Measurements from ENCODE around the gene STYX. TPM values are rescaled to one million over a fixed set of nuclear protein-coding genes. Genes with fewer than 3 reads are reported as not detected.
A peak's percentile ranks its signal among the peaks of the same experiment; 100 is the strongest.

Gene STYX, protein sequence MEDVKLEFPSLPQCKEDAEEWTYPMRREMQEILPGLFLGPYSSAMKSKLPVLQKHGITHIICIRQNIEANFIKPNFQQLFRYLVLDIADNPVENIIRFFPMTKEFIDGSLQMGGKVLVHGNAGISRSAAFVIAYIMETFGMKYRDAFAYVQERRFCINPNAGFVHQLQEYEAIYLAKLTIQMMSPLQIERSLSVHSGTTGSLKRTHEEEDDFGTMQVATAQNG
- total RNA-seq = 25.2 TPM

- Histone ChIP-seq H3K27me3 (ENCODE audit: insufficient read depth, low read length) (no peaks in the 10 kb centered on the region), H3K4me3 (ENCODE audit: low read length) (peak within 1 kb of the TSS; percentile 89), H3K9me3 (ENCODE audit: low read depth, low read length) (no peaks in the 10 kb centered on the region), H3K4me1 (ENCODE audit: insufficient read depth, low read length) (peaks cover 23% of the 10 kb centered on the region)
Measured at GRCh38 chr14:52729925-52730708, at the start of gene STYX. Gene STYX (plus strand): TSS chr14:52730166. CDS start chr14:52730475, 309 bp downstream.

- Histone ChIP-seq H3K27me3 (ENCODE audit: insufficient read depth, low read length) (no peaks in the 10 kb centered on the region), H3K9me3 (ENCODE audit: low read depth, low read length) (no peaks in the 10 kb centered on the region), H3K4me1 (ENCODE audit: insufficient read depth, low read length) (peaks cover 4% of the 10 kb centered on the region), H3K4me3 (ENCODE audit: low read length) (no peak overlapping the region)
Measured at GRCh38 chr14:52683985-52684520, 45.9 kb upstream of the STYX start.

GRCh38 chr14:52686176-52686575 lies 43.8 kb upstream of the STYX start:
- Histone ChIP-seq H3K4me3 (ENCODE audit: low read length) (no peak overlapping the region), H3K9me3 (ENCODE audit: low read depth, low read length) (no peaks in the 10 kb centered on the region), H3K4me1 (ENCODE audit: insufficient read depth, low read length) (peaks cover 4% of the 10 kb centered on the region)

DNA sequence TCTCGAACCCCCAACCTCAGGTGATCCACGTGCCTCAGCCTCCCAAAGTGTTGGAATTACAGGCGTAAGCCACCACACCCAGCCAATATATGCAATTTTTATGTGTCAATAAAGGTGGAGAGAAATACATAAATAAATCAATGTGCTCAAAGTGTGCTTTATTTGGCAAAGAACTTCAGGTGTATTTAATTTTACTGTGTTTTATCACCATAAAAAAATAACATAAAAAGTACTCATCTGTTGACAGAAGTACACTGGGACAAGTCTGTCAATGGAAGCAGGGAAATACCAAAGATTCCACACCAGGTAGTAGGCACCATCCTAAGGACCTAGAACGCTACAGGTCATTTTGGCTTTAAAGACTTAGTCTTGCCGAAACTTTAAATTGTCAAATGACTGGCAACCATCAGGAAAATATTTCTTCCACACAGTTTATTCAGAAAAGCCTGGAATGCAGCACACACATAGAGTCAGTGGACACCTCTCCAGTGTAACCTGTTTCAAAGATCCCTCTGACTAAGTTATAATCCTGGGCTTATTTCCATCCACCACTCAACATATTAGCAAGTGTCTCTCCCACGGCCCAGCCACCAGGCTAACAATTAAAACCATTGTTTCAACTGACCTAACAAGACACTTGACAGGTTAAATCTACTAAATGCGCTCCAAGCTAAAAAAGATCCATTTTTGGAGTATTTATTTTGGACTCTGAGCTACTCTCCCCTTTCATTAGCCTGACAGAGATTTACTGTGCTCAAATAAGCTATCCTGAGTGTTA lies 38.8 kb upstream of the STYX start:
- Histone ChIP-seq H3K4me1 (ENCODE audit: insufficient read depth, low read length) (peaks cover 27% of the 10 kb centered on the region), H3K27me3 (ENCODE audit: insufficient read depth, low read length) (no peaks in the 10 kb centered on the region), H3K4me3 (ENCODE audit: low read length) (no peak overlapping the region), H3K9me3 (ENCODE audit: low read depth, low read length) (no peaks in the 10 kb centered on the region)

More at GRCh38 chr14:52686176-52686575, 43.8 kb upstream of the STYX start:
- no peaks in the 10 kb centered on the region for H3K27me3 ChIP-seq (ENCODE audit: insufficient read depth, low read length)

GRCh38 chr14:52692248-52692962 lies 37.6 kb upstream of the STYX start:
- H3K4me1 ChIP-seq (ENCODE audit: insufficient read depth, low read length) = peaks cover 39% of the 10 kb centered on the region
- H3K4me3 ChIP-seq (ENCODE audit: low read length) = no peak overlapping the region
- H3K9me3 ChIP-seq (ENCODE audit: low read depth, low read length) = no peaks in the 10 kb centered on the region
- H3K27me3 ChIP-seq (ENCODE audit: insufficient read depth, low read length) = no peaks in the 10 kb centered on the region

DNA sequence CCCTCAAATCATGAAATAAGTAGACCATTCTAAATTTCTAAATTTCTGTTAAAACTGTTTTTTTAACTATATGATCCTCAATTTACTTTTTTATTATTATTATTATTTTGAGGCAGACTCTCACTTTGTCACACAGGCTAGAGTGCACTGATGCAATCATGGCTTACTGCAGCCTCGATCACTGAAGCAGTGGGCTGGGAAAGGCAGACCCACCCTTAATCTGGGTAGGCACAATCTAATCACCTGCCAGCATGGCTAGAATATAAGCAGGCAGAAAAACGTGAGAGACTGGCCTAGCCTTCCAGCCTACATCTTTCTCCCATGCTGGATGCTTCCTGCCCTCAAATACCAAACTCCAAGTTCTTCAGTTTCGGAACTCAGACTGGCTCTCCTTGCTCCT lies 36.9 kb upstream of the STYX start:
- H3K27me3 ChIP-seq (ENCODE audit: insufficient read depth, low read length) = no peaks in the 10 kb centered on the region
- H3K4me3 ChIP-seq (ENCODE audit: low read length) = no peak overlapping the region
- H3K4me1 ChIP-seq (ENCODE audit: insufficient read depth, low read length) = peaks cover 41% of the 10 kb centered on the region
- H3K9me3 ChIP-seq (ENCODE audit: low read depth, low read length) = no peaks in the 10 kb centered on the region

DNA sequence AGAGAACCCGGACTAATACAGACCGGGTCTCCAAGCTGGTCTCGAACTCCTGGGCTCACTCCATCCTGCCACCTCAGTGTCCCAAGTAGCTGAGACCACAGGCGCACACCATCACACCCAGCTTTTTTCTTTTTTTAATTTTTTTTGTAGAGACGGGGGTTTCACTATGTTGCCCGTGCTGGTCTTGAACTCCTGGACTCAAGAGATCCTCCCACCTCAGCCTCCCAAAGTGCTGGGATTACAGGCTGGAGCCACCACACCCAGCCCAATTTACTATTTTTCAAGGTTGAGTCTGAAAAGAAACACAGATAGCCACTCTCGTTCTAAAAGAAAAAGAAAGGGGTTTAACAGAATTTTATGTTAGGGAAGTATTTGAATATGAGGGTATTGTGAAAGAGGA lies 36.4 kb upstream of the STYX start:
- no peaks in the 10 kb centered on the region for H3K27me3 ChIP-seq (ENCODE audit: insufficient read depth, low read length)
- H3K4me3 ChIP-seq (ENCODE audit: low read length) = no peak overlapping the region
- H3K9me3 ChIP-seq (ENCODE audit: low read depth, low read length) = no peaks in the 10 kb centered on the region
- peaks cover 41% of the 10 kb centered on the region for H3K4me1 ChIP-seq (ENCODE audit: insufficient read depth, low read length)

GRCh38 chr14:52694761-52695480 lies 35.0 kb upstream of the STYX start:
- Histone ChIP-seq H3K4me1 (ENCODE audit: insufficient read depth, low read length) (peaks cover 41% of the 10 kb centered on the region), H3K4me3 (ENCODE audit: low read length) (peak overlapping the region; percentile 77), H3K9me3 (ENCODE audit: low read depth, low read length) (no peaks in the 10 kb centered on the region), H3K27me3 (ENCODE audit: insufficient read depth, low read length) (no peaks in the 10 kb centered on the region)

GRCh38 chr14:52695481-52696091 lies 34.4 kb upstream of the STYX start, which contains the start of gene ERO1A:
Gene ERO1A (minus strand): TSS chr14:52695558. CDS start chr14:52695481, 77 bp downstream.
- peaks cover 41% of the 10 kb centered on the region for H3K4me1 ChIP-seq (ENCODE audit: insufficient read depth, low read length)
- no peaks in the 10 kb centered on the region for H3K27me3 ChIP-seq (ENCODE audit: insufficient read depth, low read length)
- no peaks in the 10 kb centered on the region for H3K9me3 ChIP-seq (ENCODE audit: low read depth, low read length)
- peak within 1 kb of the TSS; percentile 77 for H3K4me3 ChIP-seq (ENCODE audit: low read length)

GRCh38 chr14:52700701-52701172 lies 29.2 kb upstream of the STYX start:
- Histone ChIP-seq H3K4me1 (ENCODE audit: insufficient read depth, low read length) (peaks cover 24% of the 10 kb centered on the region), H3K27me3 (ENCODE audit: insufficient read depth, low read length) (no peaks in the 10 kb centered on the region), H3K4me3 (ENCODE audit: low read length) (no peak overlapping the region), H3K9me3 (ENCODE audit: low read depth, low read length) (no peaks in the 10 kb centered on the region)

GRCh38 chr14:52701223-52701622 lies 28.7 kb upstream of the STYX start:
- H3K27me3 ChIP-seq (ENCODE audit: insufficient read depth, low read length) = no peaks in the 10 kb centered on the region
- no peak overlapping the region for H3K4me3 ChIP-seq (ENCODE audit: low read length)
- H3K9me3 ChIP-seq (ENCODE audit: low read depth, low read length) = no peaks in the 10 kb centered on the region
- peaks cover 26% of the 10 kb centered on the region for H3K4me1 ChIP-seq (ENCODE audit: insufficient read depth, low read length)

- no peaks in the 10 kb centered on the region for H3K9me3 ChIP-seq (ENCODE audit: low read depth, low read length)
- H3K4me1 ChIP-seq (ENCODE audit: insufficient read depth, low read length) = peaks cover 23% of the 10 kb centered on the region
- no peaks in the 10 kb centered on the region for H3K27me3 ChIP-seq (ENCODE audit: insufficient read depth, low read length)
- H3K4me3 ChIP-seq (ENCODE audit: low read length) = no peak overlapping the region
Measured at GRCh38 chr14:52703225-52703624, 26.7 kb upstream of the STYX start.

DNA sequence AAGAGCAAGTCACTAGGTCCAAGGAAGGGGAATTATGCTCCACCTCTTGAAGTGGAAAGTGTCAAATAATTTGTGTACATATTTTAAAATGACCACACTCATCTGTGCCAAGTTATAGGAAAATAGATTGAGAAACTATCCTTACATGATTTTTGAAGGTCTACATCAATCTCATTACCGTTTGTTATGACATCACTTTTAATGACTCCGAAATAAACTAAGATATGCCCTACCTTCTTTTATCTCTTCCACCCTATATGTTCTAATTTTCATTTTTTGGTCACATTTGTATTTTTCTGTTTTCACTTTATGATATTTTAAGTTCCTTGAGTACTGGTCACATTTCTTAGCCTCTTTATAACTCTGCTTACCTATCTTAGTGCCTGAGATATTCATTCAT lies 26.3 kb upstream of the STYX start:
- H3K4me3 ChIP-seq (ENCODE audit: low read length) = no peak overlapping the region
- H3K4me1 ChIP-seq (ENCODE audit: insufficient read depth, low read length) = peaks cover 23% of the 10 kb centered on the region
- H3K9me3 ChIP-seq (ENCODE audit: low read depth, low read length) = no peaks in the 10 kb centered on the region
- H3K27me3 ChIP-seq (ENCODE audit: insufficient read depth, low read length) = no peaks in the 10 kb centered on the region

Data from mononuclear cell (primary cell).